Stimulated activated CD8-positive, alpha-beta memory T cell treated with anti-CD3 and anti-CD28 coated beads, Interleukin-12 subunit alpha, Interleukin-12 subunit beta, amount 100 ng/mL, for 24 hours (primary cell): Measurements from ENCODE around the gene XXYLT1.
"Not testable (repeated sequence)": the region's sequence is repeated elsewhere in the genome, so short reads cannot be mapped to it uniquely, and the experiment has no call there.

Experiments used
- DNase-seq: peaks from one replicate; pipeline ENCODE4 v3.0.0-alpha.2; 2020; ENCODE audit errors: extremely low read depth

The XXYLT1 gene

DNA sequence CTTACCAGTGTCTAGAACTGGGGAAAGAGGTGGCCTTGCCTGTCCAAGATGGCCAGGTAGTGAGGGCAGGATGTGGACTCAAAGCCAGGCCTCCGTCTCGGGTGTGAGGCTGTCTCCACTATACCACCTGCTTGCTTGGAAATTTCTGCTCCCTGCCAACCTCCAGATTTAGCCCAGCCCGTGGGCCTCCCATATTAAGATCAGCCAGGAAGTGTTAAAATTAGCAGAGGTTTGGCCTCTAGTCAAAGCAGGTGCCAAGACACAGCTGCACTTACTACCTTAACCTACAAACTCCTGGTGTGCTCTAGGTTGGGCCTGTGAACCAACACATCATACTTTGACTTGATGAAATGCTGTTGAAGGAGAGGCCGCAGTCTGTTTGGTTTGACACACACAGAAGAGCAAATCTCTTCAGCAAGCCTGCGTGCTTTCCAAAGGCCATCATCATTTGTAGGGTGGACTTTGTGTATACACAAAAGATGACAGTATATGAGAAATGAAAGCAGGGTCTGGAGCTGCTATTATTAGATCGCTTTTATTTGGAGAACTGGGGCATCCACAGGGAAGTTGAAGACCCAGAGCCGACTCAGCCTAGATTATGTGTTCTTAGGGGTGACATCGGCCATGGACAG is 206.5 kb downstream of the XXYLT1 start:
- DNase-seq = no peak

DNA sequence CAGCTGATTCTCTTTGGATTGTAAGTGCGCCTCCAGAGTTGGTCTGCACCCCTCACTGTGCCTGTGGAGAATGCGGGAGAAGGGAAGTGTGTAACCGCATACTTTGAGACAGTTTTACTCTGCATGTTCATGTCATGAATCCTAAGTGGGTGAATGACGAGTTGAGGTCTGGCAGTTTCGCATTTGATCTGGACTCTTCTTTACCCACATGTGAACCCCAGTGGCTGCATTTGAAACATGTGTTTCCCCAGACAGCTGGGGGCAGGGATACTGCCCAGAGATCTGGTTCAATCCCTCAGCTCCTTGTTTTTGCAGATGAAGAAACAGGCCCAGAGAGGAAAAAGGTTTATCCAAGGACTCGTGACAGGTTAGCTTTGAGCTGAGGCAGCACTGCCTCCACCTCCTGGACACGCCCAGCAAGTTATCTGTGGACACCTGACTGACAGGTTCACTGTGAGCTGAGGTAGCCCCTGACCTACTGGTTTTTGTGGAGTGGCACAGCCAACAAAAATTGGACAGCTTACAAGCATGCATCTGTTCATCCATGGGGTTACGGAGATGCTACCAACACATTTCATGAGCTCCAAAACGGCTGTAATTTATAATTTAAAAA is 207.3 kb downstream of the XXYLT1 start:
- DNase-seq = no peak

DNA sequence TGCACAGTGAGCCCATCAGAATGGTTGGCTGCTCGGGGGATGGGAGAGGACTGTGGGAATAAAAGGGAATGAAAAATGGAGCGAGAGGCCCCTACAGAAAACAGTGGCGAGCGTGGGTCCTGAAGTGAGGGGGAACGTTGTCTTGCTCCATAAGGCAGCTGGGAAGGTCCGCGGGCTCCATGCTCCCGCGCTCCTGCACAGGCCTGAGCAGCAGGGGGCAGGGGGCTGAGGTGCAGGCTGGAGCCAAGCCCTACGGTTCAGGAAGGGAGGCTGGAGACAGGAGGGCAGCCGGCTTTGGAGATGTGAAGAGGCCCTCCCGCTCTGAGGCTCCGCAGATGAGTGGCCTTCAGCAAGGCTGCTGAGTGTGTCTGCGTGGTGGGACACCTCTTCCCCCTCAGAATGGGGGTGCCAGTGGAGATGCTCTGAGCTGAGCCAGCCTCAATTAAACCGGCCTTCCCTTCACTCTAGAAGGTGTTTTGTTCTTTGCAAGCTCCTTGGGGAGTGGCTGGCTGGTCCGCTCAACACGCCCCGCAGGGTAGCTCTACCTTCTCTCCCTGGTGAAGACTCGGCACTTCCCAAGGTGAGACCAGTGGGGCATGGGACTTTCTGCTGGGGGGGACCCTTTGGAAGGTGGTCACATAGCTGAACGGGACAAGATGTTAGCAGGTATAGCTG is 208.0 kb downstream of the XXYLT1 start:
- no peak for DNase-seq

DNA sequence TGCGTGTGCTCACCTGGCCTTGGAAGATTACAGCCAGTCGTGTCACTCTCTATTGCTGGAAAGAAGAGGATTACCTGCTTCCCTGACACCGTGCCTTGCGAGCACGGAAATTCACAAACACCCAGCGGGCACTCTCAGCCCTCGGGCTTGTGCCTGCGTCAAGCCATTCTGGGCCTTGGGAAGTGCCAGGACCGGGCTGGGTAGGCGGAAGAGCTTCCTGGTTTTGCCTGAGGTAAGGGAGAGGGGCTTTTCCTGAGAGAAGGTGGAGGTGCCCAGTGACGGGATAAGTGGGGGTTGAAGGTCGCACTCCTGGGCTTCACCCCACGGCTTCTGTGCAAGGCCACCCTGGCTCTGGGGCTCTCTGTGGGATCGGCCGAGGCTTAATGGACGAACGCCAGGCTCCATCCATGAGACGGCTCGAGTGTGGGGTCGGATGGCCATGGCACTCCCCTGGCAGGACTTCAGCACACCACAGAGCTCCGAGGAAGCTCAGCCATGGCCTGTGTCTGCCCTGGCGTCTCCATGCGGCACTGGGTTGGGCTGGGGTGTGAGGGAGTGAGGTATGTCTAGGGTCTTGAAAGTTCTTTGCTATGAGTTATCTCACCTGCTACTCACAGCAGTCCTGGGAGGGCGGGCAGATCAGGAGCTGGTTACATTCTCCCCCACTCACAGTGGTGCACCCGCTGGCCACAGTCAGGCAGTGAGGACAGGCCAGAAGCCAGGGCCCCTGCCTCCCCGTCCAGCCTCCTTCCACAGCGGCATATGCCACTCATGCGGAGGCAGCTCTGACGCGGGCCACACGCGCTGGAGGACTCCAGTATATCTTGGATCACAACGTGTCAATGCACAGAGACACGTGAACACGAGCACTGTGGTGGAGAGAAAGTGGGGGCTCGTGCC is 209.0 kb downstream of the XXYLT1 start:
- no peak for DNase-seq

DNA sequence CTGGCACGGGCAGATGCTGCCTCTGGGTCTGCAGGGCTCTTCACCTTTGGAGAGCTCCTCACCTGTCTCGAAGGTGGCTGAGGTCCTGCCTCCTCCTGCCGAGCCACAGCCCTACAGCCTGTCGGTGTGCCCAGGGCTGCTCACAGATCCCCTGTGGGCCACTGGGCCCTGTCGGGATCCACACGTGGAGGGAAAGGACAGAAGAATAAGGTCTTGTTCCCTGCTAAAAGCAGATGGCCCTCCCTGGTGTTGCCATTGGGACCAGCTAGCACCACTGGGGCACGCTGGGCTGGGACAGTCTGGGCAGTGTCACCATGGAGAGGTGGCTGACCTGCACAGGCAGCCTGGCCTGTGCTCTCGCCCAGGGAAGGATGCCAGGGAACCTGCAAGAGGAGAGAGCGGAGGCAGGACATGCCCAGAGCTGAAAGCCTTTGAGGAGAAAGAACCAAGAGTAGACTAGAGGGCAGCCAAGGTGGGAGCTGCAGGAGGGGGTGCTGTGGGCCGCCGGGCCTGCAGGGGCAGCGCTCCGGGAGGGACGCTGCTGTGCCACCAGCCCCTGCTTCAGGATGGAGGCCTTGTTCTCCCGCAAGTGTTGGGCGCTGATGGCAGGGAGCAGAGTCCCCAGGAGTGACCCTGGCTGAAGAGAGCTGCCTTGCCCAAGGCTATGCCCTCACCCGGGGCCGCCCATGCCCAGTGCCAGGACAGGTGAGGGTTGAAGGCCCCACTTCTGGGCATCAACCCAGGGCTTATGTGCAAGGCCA is 210.2 kb downstream of the XXYLT1 start:
- DNase-seq = no peak

DNA sequence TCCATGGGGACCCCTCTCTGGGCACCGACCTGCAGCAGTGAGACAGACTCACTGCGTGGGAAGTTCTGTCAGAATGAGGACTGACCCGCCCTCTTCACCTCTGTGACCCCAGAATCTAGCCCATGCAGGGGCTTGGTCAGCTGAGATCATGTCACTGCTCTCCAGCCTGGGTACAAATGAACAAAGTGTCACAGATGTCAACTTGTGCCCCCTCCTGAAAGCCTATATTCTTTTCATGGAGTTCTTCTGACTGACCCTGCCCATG is 210.8 kb downstream of the XXYLT1 start:
- no peak for DNase-seq

DNA sequence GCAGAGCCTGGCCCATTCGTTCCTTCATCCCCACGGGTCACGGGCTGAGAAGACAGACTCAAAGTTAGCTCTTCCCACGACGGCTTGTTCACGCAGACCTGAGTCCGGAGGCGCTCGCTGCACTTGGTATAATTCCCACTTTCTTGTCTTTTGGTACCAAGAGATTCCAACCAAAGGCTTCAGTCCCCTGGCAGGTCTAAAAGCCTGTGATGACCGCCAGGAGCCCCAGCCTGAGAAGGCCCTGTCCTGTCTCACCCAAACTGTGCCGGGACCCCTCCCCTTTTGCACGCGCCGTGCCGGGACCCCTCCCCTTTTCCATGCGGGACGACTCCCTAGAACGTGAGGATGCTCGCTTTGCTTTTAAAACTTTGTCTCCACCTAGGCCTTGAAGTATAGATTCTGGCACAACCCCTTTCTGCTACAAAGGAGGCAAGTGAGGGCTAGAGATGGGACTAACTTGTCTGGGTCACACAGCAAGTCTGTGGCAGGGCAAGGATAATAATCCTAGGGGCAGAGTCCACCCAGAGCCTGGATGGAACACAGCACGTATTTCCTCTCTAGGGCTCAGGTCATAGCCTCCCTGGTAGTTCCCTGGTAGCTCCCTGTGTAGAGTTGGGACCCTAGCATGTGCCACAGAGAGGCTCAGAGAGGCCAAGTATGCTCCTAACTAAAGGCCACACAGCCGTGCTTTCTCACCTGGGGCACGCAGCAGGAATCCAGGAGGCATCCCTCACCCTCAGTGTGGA is 211.3 kb downstream of the XXYLT1 start:
- no peak for DNase-seq

DNA sequence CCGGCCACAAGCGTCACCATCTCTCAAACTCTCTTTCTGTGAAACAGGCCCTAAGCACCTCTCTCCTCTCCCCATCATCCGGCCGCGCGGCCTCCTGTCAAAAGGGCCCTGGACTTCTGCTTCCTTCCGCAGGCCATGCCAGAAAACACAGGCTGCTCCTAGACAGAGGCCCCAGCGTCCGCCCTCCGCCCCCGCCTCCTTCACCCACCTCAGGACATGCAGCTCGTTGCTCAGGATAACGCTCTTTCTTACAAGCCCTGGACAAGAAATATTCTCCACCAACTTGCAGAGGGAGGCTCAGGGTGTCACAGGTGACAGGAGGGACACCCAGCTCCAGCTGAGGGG is 212.0 kb downstream of the XXYLT1 start:
- DNase-seq = no peak

DNA sequence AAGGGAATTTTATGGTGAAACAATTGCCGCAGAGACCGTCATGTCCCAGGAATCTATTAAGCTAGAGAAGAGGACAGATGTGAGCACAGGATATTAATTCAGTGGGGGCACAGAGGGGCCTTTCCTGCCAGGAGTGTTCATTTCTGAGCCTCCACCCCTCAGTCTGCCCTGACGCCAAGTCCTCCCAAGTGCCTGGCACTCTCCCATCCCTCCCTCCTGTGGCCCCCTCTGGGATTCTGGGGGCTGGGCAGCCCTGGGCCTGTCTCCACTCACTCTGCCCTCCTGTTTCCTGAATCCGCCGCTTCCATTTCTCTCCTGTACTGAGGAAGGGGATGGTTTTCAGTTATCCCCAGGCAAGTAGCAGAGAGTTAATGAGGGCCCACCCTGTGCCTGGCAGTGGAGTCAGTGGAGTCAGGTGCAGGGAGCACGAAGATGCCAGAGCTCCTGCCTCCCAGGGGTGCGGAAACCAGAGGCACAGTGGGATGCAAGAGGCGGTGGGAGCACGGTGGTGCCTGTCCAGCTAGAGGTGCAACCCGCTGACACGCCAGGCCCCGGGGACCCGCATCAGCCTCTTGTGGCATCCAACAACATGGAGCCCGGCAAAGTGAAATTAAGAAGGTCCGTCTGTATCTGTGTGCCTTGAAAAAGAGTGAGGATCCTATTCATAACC is 212.5 kb downstream of the XXYLT1 start:
- DNase-seq = no peak

DNA sequence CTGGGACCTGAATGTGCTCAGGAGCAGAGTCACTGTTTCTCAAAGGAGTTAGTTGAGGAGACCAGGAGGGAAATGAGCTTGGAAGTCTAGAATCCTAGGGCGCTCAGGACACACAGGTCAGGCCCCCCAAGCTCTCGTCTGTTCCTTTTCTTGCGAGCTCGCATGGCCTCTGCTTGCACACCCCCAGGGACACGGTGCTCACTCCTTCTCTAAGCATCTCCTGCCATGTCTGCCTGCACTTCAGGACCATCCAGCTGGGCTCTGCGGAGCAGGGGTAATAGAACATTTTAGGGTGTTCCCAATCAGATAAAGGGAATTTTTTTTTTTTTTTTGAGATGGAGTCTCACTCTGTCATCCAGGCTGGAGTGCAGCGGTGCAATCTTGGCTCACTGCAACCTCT is 213.2 kb downstream of the XXYLT1 start:
- no peak for DNase-seq

DNA sequence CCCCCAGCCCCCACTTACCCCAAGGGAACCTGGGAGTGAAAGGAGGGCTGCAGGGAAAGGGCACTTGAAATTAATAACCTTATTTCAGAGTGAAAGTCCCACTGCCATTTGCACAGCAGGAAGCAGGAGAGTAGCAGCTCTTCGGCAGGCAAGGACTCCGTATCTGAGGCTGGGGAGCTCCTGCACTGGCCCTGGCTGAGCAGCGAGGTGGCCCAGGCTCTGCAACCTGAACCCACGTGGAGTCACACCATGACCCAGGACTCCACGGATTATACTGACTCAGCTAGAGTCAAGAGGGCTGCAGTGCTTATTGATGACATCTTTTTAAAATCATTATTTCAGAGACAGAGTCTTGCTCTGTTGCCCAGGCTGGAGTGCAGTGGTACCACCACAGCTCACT is 214.5 kb downstream of the XXYLT1 start:
- no peak for DNase-seq

DNA sequence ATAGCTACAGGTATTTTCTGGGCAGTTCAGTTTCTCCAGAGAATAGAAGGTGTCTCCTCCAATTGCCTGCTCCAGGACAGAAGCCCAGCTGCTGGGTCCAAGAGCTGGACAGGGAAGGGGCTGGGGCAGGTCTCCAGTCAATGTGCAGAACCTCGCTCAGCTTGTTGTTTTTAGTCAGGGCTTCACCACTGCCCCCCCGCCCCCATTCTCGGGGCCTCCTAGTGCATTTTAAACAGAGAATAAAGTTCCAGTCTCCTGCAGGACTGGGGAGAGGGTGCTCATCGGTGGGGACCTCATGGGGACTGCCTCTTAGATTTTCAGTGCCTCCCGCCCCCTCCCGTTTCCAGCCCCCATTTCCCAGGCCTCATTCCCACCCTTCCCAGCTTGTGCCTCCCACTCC is 216.6 kb downstream of the XXYLT1 start:
- no peak for DNase-seq

DNA sequence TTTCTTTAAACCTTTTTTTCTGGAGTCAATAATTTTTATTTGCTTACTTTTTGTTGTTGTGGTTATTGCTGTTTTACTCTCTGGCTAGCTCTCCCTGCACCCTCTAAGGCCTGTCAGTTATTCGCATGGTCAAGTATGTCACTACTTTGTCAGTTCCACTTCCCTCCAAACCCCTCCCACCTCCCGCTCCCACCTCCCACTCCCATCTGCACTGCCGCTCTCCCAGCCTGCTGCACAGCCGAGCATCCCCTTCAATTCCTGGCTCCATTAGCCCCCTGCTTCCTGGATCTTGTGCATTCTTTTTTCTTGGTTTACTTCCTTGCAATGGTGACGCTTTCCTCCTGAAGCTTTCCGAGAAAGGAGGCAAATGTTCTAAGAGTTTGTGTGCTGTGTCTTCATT is 218.0 kb downstream of the XXYLT1 start:
- DNase-seq = no peak

DNA sequence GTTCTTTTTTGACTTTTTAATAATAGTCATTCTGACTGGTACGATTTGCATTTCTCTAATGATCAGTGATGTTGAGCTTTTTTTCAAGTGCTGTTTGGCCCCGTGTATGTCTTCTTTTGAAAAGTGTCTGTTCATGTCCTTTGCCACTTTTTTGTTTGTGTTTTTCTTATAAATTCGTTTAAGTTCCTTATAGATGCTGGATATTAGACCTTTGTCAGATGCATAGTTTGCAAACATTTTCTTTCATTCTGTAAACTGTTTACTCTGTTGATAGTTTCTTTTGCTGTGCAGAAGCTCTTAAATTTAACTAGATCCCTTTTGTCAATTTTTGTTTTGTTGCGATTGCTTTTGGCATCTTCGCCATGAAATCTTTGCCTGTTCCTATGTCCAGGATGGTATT is 220.7 kb downstream of the XXYLT1 start:
- DNase-seq = not testable (repeated sequence)

DNA sequence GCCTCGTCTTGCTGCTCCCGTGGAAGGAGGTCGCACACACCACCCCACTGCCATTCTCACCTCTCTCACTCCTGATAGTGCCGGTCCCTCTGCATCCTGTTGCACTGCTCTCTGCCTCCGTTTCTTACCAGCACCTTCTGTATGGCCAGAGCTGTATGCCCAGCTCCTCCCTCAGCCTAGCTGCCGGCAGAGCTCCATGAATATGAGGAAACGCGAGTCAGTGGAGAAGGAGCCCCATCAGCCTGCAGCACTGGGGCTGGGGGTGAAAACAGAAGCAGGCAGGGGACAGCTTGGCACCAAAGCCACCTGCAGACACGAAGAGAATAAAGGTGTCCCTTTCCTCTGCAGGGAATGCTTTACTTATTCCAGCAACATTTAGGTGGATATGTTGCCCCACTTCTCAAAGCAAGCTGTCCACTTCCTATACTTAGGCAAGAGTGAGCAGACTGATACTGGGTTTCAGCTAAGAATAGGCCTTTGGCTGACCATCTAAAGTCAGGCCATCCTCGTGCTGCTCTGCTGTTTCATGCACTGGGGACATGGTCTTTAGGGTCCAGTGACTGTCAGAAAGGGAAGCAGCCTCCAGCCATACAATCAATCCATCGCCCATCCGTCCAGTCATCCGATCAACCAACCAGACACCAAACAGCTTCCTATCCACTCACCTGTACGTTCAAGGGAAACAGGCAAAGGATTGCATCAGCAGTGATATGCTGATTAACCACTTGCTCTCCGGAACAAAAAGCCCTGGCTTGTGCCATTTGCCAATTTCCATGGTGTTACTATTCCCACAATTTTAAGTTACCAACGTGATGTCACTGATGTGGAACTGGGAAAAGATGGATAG is 222.7 kb downstream of the XXYLT1 start:
- DNase-seq = no peak

DNA sequence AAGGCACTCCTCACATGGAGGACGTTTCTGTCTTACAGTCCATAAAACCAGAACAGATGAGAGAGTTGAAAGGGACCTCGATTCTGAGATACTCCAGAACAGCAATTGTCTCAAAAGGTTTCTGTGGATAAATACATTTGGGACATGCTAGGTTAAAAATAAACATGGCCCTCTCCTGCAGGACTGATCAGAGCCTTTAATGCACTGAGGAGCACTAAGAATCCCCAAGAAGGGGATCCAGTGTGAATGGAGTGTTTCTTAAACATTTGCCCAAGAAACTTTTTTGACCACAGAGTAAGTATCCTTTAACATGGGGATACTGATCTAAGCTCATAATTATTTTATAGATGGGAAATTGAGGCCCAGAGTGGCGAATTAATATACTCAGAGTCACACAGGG is 223.4 kb downstream of the XXYLT1 start:
- no peak for DNase-seq

DNA sequence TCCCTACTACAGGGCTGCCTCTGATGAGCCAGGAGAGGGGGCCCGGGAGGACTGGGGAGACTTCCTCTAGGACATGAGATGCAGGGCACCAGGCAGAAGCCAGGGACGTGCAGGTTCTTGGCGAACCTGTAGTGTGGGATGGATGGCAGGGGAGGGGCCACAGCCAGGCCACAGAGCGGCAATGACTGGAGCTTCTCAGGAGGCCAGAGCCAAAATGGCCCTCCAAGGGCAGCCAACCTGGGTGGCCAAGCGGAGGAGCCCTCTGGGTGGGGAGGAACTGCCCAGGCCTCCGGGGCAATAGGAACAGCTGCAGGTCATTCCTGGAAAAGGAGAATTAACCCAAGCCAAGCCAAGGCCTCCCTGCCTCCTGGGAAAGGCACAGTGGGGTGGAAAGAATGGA is 224.5 kb downstream of the XXYLT1 start:
- DNase-seq = no peak

DNA sequence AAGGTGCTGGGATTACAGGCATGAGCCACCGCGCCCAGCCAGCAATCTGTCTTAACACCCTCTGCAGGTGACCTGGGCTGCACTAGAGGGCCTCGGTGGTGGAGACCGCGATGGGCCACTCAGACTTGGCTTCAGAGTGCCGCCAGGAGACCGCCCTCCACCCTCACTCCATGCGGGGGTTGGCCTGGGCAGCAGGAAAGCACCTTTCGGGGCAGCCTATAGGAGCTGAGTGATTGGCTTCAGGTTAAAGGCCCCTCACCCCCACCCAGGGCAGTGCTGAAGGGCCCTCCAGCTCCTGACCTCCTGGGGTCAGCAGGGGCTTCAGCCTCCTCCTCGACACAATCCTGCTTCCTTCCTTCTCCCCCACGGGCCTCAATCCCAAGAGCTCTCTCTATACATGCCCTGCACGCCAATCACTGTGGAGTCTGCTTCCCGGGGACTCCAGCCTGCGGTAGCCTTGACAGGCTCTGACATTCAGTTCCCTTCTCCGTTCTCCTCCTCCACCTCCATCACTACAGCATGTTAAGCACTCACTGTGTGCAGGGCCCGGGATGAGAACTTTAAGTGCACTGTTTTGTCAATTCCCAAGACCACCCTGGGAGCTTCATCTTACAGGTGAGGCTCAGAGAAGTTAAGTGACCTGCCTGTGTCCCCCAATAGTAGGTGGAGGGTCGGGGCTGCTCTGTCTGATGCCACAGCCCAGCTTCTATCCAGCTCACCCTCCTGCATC is 225.3 kb downstream of the XXYLT1 start:
- DNase-seq = no peak

DNA sequence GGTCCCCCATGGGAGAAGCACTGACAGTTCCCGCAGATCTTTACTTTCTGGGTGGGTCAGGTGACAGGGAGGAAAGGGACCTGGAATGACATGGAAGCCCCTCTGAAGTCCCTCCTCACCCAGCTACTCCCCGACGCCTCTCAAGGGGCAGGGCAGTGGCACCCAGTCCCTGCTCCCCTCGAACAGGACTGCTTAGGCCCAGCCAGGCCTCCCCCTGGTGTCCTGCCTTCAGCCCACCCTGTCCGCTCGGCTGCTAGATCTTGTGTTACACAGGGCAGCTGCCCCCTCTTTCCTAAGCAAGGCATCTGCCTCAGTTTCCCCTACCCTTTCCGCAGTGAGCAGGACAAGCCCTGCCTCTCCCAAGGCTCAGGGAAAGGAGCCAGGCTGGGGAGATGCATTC is 226.5 kb downstream of the XXYLT1 start:
- DNase-seq = no peak
